GM23248 (cell line): ENCODE data around the gene CCDC91.

Experiments
- EZH2 ChIP-seq: fragments of 200-600 bp; sonication (generic); IDR thresholded peaks from 2 replicates; pipeline ENCODE4 v1.6.1; 2018; ENCODE audit warnings: antibody characterized with exemption, mild to moderate bottlenecking; ENCODE audit not compliant: insufficient read depth, poor library complexity, severe bottlenecking
- EZH2phosphoT487 ChIP-seq: fragments of 200-600 bp; sonication (generic); IDR thresholded peaks from 2 replicates; pipeline ENCODE4 v1.6.1; 2018; ENCODE audit warnings: antibody characterized with exemption, moderate library complexity, mild to moderate bottlenecking, low read depth; ENCODE audit not compliant: insufficient read depth

GRCh38 chr12:28296287-28296686 lies 106.0 kb downstream of the CCDC91 start:
- TF ChIP-seq EZH2phosphoT487 (no peak), EZH2 (no peak)
